Ecto neural progenitor cell (in vitro differentiated cells): Measurements from ENCODE around the gene CCDC63.
"Not testable (repeated sequence)": the region's sequence is repeated elsewhere in the genome, so short reads cannot be mapped to it uniquely, and the experiment has no call there.

Source experiments
- DNase-seq: peaks from one replicate; pipeline ENCODE4 v3.0.0-alpha.2; 2018; ENCODE audit warnings: low spot score

The CCDC63 gene

DNA sequence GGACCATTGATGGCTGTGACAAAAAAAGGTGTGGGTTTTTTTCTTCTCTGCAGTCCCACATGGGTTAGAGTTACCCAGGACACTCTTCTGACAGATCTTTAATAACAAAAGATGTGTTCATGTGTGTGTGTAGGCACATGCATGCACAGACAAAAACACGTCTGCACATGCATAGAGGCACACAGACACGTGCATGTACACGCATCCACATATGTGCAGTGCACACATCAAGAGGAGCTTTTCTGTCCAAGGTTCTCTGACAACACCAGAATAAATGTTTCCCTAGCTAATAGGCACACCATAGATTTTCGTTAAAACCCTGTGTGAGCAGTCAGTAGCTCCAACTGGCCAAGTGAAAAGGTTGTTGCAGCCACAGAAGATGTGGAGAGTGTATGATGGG is 76.4 kb downstream of the CCDC63 start:
- DNase-seq, result no peak

DNA sequence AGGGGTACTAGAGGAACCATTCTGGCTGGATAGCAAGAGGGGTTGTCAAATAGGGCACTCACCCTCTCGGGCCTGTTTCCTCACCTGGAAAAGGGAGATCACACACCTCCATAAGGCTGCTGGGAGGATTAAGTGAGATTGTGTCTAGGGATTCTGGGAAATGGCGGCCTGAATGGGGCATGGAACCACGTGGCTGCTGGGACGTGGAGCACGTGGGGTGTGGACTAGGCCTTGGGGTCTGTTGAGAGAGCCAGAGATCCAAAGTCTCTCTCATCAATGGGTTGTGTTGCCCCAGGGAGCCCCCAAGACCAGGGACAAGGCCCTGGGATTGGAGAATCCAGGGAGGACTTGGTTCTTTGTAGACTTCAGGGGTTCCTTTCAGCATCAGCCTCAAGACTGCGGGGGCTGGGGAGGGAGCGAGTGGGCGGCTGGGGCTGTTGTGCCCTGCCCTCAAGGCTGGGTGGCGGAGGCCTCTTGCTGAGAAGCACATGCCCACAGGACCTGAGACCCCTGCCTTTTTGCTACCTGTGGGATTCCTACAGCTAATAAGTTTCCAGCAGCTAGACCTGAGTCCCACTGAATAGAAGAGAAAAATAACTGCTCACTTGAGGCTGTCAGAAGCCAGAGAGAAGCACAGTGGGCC is 77.0 kb downstream of the CCDC63 start:
- DNase-seq, result no peak

DNA sequence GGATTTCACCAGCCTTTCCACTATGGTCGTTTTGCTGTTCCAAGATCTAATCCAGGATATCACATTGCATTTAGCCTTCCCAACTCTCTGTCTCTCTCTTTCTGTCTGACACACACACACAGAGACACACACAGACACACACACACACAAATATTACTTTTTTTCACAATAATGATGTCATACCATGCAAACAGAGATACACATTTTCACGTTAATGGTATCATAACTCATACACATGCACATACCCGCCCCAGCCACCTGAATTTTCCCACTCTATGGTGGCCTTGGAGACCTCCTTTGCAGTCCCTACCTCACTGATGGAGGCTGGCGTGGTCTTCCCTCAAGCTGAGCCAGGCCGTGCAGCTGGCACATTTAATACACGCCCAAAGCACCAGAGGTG is 80.8 kb downstream of the CCDC63 start:
- no peak for DNase-seq

DNA sequence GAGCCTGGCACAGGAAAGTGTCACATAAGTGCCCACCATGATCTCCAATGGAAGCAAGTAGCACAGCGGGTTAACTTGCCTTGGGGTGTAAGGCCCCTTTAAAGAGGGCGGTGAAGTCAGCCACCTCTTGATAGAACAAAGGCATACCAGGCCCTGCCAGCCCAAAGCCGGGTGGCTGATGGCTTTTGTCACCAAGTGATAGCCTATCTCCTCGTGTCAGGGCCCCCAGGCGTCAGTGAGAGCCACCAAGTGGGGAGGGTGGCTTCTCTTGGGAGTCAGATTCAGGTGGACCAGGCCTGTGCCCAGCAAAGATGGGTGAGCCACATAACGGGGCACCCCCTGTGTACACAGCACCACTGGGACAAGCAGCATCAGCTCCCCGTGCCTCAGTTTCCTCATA is 81.9 kb downstream of the CCDC63 start:
- DNase-seq, result no peak

DNA sequence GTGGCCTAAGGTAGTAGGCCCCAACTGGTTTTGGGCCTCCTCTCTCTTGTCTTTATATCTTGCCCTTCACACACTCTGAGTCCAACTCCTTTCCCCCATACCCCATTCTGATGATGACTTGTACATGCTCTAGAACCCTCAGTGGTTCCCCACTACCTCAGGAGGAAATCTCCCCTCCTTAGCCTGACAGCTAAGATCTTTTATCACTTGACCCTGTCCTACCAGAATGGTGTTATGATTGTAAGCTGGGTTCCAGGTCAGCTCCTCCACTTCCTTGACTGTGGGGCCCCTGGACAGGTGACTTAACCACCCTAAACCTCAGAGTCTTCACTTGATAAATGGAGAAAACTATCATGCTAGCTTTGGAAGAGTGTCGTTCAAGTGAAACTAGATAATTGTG is 83.0 kb downstream of the CCDC63 start:
- no peak for DNase-seq

DNA sequence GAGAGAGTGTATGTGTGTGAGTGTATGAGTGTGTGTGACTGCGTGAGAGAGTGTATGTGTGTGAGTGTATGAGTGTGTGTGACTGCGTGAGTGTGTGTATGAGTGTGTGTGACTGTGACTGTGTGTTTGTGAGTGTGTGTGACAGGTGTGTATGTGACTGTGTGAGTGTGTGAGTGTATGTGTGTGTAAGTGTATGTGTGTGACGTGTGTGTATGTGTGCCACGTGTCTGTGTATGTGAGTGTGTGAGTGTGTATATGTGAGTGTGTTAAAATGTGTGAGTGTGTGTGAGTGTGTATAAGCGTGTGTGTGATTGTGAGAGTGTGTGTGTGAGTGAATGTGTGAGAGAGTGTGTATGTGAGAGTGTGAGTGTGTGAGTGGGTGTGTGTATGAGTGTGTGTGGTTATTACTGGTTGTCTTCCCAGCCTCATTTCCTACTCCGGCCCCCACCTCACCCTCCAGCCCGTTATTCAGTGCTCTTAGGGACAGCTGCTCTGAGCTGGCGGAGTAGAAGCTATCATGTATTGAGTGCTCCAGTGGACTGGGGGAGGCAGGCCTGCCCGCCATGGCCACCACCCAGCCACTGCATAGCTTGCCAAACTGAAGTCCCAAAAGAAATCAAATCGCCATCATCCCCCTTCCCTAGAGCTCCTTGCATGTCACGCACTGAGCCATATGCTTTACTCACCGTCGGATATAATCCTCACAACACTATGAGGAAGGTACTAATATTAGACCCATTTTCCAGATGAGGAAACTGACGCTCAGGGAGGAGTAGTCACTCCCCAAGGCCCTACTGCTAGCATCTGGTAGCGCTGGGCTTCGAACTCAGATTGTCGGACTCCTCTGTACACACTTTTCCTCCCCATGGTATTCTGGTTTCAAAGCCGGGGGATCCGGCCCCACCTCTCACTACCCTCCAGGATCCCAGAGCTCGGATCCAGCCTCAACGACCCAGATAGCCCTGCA is 83.8 kb downstream of the CCDC63 start:
- peak; percentile 36 for DNase-seq

DNA sequence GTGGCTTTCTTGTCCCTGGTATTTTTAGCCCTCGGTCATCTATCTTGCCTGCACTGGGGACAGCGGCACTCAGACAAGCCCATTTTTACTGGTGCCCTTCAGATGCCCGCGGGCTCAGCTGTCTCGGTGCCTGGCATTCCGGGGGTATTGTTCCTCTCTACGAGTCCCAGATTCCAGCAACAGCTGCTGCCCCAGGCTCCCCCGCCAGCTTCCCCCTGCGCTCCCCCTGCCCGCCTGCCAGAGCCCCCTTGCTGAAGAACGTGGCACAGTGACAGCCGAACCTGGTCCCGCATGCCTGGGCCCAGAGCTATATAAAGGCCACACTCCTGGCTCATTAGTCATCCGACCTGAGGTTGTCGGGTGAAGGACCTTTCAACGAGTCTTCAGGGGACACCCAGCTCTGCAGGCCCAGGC is 84.5 kb downstream of the CCDC63 start:
- DNase-seq, result no peak

DNA sequence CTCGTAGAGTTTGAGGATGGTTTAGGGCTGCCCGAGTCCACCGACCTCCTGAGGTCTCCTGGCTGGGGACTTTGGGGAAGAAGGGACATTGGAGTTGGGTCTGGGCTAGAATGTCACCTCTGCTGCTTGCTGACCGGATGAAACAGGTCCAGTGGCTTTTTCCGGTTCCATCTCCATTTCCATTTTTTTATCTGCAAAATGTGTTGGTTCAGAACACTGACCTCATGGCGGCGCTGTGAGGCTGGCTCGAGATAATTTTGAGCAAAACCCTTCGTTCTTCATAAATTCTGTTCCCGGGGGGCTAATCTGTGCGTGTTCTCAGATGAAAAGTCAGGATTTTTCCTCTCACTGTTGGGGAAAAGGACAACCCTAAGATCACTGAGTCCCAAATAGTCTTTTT is 85.3 kb downstream of the CCDC63 start:
- no peak for DNase-seq

DNA sequence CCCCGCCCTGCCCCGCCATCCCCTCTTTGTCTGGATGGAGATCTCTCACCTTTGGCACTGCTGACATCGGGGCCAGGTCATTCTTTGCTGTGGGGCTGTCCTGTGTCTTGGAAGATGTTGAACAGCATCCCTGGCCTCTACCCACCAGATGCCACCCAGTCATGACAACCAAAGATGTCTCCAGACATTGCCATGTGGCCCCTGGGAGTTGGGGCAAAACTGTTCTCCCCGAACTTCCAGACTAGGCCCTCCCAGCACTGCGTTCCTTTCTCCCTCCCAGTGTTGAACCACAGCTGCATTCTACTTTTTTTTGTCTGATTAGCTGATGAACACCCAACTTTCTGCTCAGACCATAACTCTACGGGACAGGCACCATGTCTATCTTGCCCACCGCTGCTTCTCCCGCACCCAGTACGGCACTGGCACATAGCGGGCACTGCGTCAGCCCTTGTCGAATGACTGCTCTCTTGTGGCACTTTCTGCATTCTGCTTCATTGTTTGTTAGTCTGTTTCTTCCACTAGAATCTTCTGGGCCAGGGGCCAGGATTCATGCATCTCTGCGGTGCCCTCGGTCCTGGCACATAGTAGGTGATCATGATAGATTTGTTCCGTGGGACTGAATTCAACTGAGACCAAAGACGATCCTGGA is 86.7 kb downstream of the CCDC63 start:
- no peak for DNase-seq

DNA sequence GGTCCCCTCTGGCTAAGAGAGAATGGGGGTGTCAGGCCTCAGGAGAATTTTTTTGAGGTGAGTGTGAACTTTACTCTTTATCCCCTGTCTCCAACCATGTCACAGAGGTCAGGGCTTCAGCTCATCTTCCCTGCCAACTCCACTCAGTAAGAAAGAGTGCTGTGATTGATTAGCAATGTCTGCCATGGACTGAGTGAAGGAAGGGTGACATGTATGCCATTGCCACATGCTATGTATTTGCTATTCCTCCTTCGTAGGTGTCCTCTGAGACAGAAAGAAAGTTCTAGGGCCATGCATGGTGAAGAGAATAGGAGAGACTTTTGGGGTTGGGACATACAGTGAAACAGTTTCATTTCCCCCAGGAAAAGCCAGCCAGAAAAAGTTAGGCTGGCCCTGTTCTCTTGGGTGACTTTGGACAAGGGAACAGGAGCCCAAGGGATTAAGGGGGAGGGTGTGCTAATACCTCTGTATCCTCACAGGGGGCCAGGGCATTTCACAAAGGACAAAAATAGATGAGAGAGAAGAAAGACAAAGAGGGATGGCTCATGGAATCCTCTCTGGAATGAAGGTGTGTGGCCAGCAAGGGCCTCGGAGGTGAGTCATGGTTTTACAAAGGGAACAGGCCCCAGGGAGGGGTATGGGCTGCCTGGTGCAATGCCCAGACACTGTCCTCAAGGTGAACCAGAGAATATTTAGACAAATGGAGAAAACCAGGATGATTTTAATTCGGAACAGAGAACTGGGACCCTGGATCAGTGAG is 87.5 kb downstream of the CCDC63 start:
- no peak for DNase-seq

DNA sequence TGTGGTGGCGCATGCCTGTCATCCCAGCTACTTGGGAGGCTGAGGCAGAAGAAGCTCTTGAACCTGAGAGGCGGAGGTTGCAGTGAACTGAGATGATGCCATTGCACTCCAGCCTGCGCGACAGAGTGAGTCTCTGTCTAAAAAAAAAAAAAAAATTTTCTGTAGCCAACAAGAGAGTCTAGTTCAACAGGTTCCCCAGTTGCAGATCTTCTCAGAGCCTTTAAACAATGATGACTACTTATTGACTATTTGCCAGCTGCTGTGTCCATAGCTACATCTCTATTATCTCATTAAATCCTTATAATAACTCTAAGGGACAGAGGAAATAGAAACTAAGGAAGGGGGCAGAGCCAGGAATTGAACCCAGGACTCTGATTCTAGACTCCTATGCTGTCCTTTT is 88.8 kb downstream of the CCDC63 start:
- no peak for DNase-seq

DNA sequence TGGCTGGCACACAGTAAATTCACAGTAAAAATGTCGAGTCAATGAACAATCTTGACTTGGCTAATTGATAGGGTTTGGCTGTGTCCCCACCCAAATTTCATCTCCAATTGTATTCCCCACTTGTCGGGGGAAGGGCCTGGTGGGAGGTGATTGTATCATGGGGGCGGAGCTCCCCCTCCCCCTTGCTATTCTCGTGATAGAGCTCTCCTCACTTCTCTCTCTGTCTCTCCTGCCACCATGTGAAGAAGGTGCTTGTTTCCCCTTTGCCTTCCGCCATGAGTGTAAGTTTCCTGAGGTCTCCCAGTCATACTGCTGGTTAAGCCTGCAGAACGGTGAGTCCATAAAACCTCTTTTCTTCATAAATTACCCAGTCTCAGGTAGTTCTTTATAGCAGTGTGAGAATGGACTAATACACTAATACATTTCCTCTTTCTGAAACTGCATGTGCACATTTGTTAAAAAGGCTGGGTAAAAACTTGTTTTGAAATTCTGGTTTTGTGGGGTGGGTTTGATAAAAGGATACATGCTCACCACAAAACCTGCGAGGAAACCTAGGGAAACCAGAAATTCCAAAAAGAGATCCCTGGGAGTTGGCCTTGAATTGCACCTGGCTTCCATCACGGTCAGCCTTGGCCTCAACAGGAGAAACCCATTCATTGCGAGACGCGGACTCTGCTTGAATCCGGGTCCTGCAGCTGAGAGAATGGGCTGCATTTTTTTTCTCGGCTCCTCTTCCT is 89.7 kb downstream of the CCDC63 start:
- no peak for DNase-seq

DNA sequence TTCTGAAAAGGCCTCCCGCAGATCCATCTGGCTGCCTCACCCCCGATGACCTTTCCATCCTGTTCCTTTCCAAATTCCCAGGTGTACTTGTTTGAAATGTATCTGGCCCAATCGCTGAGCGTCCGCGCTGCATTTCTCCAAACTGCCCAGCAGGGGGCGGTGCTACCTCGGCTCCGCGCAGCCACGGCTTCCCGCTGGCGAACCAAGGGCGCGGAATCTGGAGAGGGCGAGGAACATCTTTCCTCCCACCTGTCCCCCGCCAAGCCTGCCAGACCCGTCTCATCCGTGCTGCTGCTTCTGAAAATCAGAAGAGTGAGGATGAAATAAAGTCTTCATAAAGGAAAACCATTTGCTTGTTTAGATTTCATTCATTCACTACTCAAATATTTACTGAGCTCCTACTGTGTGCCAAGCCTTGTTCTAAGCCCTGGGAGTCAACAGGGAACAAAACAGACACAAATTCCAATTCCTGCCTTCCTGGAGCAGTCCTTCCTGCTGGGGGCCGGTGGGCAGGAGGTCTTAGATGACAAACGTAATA is 90.4 kb downstream of the CCDC63 start:
- DNase-seq, result peak; percentile 90

DNA sequence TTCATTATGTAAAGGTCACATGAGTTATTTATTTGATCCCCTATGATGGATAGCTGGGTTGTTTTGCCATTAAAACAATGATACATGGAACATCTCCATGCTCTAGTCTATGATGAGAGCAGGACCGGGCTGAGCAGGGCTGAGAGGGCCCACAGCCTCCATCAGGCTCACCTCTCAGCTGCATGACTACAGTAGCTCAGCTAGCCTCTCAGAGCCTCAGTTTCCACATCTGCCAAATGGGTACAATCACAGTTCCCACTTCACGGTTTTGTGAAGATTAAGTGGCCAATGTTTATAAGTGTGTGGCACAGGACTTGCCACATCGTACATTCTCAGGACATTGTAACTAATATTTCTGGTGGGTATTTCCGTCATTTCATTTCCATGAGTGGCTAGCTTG is 93.5 kb downstream of the CCDC63 start:
- peak; percentile 12 for DNase-seq

DNA sequence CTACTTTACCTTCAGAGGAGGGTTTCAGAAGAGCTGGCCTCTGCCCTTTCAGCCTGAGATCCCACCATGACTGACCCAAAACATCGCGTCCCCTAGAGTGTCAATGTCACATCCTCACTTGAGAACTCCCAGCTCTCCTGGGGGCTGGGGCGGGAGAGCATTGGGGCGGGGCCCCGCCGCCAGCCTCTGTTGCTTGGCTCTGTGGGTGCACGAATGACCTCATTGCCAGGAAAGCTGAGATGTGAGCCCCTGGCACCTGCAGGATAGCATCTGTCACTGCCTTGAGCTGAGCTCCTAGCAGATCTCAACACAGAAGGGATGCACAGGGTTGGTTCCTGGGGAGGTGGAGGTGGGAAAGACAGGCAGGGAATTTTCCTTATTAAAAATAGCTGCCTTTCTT is 94.1 kb downstream of the CCDC63 start:
- peak; percentile 37 for DNase-seq

DNA sequence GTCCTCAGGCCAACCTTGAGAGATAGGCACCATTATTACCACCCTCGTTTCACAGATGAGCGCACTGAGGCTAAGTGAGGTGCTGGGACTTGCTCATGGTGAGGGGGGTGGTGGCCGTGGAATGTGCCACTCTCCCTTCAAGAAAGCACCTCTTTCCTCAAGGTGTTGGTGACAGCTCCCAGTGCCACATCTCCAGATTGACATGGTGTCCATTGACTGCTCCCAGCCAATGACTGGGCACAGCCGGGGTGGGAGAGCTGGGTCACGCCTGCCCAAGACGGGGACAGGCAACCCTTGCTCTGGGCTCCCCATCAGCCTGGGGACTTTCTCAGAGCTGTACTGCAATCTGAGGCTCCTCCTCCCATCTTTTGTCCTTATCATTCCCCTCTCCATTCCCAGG is 94.6 kb downstream of the CCDC63 start:
- DNase-seq, result peak; percentile 34

DNA sequence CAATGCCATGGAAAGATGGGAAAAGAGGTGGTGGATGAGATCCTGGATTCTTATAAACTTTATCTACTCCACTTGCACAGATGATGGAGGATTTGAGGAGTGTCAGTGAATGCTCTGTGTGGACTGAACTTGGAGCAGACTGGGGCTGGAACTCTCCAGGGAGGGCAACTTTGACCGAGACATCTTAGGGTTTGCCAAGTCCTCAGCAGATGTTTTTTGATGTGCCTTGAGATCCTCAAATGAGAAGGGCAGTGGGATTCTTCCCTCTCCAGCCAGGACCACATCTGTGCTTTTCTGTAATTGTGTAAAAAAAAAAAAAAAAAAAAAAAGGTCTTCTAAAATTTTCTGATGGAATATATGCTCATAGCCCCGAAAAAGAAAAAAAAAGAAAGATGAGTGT is 96.6 kb downstream of the CCDC63 start:
- peak; percentile 18 for DNase-seq

DNA sequence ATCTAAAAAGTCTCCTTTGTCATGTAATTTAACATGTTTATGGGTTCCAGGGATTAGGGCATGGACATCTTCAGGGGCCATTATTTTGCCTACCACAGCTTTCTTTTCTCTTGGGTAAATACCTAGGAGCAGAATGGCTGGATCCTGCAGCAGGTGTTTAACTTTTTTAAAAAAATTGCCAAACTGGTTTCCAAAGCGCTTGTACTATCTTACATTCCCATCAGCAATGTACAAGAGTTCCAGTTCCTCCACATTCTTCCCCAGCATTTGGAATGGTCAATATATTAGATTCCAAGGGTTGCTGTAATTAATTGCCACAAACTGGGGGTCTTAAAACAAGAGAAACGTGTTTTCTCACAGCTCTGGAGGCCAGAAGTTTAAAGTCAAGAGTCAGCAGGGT is 101.3 kb downstream of the CCDC63 start:
- DNase-seq, result peak; percentile 17

DNA sequence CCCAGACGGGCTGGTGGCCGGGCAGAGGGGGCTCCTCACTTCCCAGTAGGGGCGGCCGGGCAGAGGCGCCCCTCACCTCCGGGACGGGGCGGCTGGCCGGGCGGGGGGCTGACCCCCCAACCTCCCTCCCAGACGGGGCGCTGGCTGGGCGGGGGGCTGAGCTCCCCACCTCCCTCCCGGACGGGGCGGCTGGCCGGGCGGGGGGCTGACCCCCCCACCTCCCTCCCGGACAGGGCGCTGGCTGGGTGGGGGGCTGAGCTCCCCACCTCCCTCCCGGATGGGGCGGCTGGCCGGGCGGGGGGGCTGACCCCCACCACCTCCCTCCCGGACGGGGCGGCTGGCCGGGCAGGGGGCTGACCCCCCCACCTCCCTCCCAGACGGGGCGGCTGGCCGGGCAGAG is 103.7 kb downstream of the CCDC63 start:
- DNase-seq, result peak; percentile 3

DNA sequence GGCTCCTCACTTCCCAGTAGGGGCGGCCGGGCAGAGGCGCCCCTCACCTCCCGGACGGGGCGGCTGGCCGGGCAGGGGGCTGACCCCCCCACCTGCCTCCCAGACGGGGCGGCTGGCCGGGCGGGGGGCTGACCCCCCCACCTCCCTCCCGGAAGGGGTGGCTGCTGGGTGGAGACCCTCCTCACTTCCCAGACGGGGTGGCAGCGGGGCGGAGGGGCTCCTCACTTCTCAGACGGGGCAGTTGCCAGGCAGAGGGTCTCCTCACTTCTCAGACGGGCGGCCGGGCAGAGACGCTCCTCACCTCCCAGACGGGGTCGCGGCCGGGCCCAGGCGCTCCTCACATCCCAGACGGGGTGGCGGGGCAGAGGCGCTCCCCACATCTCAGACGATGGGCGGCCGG is 104.1 kb downstream of the CCDC63 start:
- DNase-seq, result not testable (repeated sequence)
